Astrocyte (in vitro differentiated cells and primary cell): ENCODE results near the gene PEX11A.

Source experiments
- EZH2 ChIP-seq: IDR thresholded peaks from 2 replicates; pipeline ENCODE4 v1.6.1; 2012; ENCODE audit warnings: mild to moderate bottlenecking, low read length, inconsistent platforms; ENCODE audit not compliant: insufficient read depth
- TF ChIP-seq, protein P1 (sequence below): IDR thresholded peaks from 2 replicates; pipeline ENCODE4 v1.5.1; 2011; ENCODE audit warnings: low read depth, mild to moderate bottlenecking, inconsistent platforms, low read length, moderate library complexity; ENCODE audit not compliant: insufficient read depth

DNA sequence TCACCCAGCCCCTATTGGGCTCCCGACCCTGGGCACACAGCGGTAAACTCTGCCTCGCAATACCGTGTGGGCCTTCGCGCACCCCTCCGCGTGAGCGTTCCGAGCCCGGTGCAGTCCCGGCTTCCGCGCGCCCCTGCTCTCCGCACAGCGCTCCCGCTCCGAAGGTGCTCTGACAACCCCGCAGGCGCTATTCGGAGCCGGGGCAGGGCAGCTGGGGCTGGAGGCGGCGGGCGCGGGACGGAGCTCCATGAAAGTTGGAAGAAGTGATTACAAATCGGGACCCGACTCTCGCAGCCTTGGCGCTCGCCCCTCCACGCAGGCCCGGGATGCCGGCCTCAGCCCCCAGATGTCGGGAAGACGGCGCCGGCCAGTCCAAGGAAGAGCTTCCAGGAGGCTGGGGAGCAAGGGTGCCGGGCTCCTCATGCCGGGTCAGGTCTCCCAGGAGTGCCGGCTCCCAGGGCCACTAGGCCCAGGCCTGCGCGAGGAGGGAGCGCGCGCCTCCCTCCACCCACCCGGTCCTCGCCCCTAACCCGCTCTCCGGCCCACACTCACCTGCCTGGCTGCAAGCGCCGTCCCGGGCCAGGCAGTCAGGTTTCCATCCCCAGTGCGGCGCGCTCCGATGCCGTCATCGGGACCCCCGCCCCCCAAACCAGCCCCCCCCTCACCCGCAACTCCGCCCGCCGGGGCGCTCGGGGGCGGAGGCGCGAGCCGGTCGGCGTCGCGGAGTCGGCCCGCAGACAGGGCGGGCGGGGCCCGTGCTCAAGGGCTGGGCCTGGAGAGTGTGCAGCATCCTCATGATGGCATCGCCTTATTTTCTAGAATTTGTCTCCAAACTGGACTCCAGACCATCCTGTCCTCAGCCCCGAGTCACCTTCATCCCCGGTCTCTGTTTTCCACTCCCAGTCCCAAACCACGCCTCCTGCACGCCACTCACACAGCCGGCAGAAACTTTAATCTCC, 35.4 kb downstream of the PEX11A start, which contains the start of gene KIF7:
- TF ChIP-seq, protein P1, sequence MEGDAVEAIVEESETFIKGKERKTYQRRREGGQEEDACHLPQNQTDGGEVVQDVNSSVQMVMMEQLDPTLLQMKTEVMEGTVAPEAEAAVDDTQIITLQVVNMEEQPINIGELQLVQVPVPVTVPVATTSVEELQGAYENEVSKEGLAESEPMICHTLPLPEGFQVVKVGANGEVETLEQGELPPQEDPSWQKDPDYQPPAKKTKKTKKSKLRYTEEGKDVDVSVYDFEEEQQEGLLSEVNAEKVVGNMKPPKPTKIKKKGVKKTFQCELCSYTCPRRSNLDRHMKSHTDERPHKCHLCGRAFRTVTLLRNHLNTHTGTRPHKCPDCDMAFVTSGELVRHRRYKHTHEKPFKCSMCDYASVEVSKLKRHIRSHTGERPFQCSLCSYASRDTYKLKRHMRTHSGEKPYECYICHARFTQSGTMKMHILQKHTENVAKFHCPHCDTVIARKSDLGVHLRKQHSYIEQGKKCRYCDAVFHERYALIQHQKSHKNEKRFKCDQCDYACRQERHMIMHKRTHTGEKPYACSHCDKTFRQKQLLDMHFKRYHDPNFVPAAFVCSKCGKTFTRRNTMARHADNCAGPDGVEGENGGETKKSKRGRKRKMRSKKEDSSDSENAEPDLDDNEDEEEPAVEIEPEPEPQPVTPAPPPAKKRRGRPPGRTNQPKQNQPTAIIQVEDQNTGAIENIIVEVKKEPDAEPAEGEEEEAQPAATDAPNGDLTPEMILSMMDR: no peak
- no peak for TF ChIP-seq EZH2
